Loucy (cell line): ENCODE measurements around the gene GBGT1.

Source experiments
- EZH2phosphoT487 ChIP-seq: fragments of 200-600 bp; IDR thresholded peaks from 2 replicates; pipeline ENCODE4 v1.6.1; 2018; ENCODE audit warnings: antibody characterized with exemption, mild to moderate bottlenecking, moderate library complexity, borderline replicate concordance
- TF ChIP-seq, protein P1 (sequence below): fragments of 200-600 bp; sonication (generic); conservative IDR thresholded peaks from 2 replicates; pipeline ENCODE4 v1.5.1; 2014; ENCODE audit warnings: mild to moderate bottlenecking, antibody characterized with exemption, low read length

GRCh38 chr9:133137451-133138231, 26.1 kb downstream of the GBGT1 start:
- TF ChIP-seq, protein P1, sequence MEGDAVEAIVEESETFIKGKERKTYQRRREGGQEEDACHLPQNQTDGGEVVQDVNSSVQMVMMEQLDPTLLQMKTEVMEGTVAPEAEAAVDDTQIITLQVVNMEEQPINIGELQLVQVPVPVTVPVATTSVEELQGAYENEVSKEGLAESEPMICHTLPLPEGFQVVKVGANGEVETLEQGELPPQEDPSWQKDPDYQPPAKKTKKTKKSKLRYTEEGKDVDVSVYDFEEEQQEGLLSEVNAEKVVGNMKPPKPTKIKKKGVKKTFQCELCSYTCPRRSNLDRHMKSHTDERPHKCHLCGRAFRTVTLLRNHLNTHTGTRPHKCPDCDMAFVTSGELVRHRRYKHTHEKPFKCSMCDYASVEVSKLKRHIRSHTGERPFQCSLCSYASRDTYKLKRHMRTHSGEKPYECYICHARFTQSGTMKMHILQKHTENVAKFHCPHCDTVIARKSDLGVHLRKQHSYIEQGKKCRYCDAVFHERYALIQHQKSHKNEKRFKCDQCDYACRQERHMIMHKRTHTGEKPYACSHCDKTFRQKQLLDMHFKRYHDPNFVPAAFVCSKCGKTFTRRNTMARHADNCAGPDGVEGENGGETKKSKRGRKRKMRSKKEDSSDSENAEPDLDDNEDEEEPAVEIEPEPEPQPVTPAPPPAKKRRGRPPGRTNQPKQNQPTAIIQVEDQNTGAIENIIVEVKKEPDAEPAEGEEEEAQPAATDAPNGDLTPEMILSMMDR = no peak
- no peak for TF ChIP-seq EZH2phosphoT487
